HUES48 (cell line): ENCODE data around the gene DAP3.

ENCODE experiments used
- H3K27ac ChIP-seq: one replicate; pipeline ENCODE4 v1.7.0; 2013; ENCODE audit warnings: low read depth, low read length, inconsistent platforms
- H3K27me3 ChIP-seq: 2 replicates; pipeline ENCODE4 v1.6.1; 2013; ENCODE audit warnings: mild to moderate bottlenecking, low read length; ENCODE audit not compliant: control insufficient read depth, insufficient read depth
- H3K36me3 ChIP-seq: 2 replicates; pipeline ENCODE4 v1.6.1; 2013; ENCODE audit warnings: low read length; ENCODE audit not compliant: control insufficient read depth, insufficient read depth
- H3K4me1 ChIP-seq: 2 replicates; pipeline ENCODE4 v1.6.1; 2013; ENCODE audit warnings: mild to moderate bottlenecking, low read length; ENCODE audit not compliant: control insufficient read depth, insufficient read depth
- H3K4me3 ChIP-seq: 2 replicates; pipeline ENCODE4 v1.5.1; 2013; ENCODE audit warnings: mild to moderate bottlenecking, low read depth, low read length
- H3K9ac ChIP-seq: 2 replicates; pipeline ENCODE4 v1.6.1; 2013; ENCODE audit warnings: mild to moderate bottlenecking, low read depth, low read length, moderate library complexity
- H3K9me3 ChIP-seq: 2 replicates; pipeline ENCODE4 v1.6.1; 2013; ENCODE audit warnings: low read length; ENCODE audit not compliant: control insufficient read depth, insufficient read depth

The DAP3 gene

GRCh38 chr1:155777582-155777981, 88.7 kb downstream of the DAP3 start:
- no peak overlapping the region for H3K4me3 ChIP-seq
- no peaks in the 10 kb centered on the region for H3K4me1 ChIP-seq
- no peak overlapping the region for H3K27ac ChIP-seq
- no peak overlapping the region for H3K9ac ChIP-seq
- peaks cover 62% of the 10 kb centered on the region for H3K36me3 ChIP-seq
- H3K27me3 ChIP-seq, result no peaks in the 10 kb centered on the region
- no peaks in the 10 kb centered on the region for H3K9me3 ChIP-seq
